Osteoblast (primary cell): ENCODE data around the gene TM9SF1. TPM values are rescaled to one million over a fixed set of nuclear protein-coding genes. Genes with fewer than 3 reads are reported as not detected.
A peak's percentile ranks its signal among the peaks of the same experiment; 100 is the strongest.

ENCODE experiments used
- DNase-seq: peaks from one replicate; pipeline ENCODE4 v3.0.0; 2011; ENCODE audit warnings: low spot score, mixed read lengths; ENCODE audit not compliant: insufficient read length; ENCODE audit errors: missing footprints
- H2AFZ ChIP-seq: 2 replicates; pipeline ENCODE4 v1.6.0; 2011; ENCODE audit warnings: mild to moderate bottlenecking, low read length
- H3K27ac ChIP-seq: 2 replicates; pipeline ENCODE4 v1.5.1; 2011; ENCODE audit warnings: mild to moderate bottlenecking, low read depth, low read length, moderate library complexity
- H3K27me3 ChIP-seq: 2 replicates; pipeline ENCODE4 v1.6.0; 2012; ENCODE audit warnings: mild to moderate bottlenecking, control low read depth, inconsistent platforms, low read length, moderate library complexity; ENCODE audit not compliant: insufficient read depth
- H3K36me3 ChIP-seq: 2 replicates; pipeline ENCODE4 v1.5.1; 2011; ENCODE audit warnings: mild to moderate bottlenecking, low read length, control low read depth, moderate library complexity; ENCODE audit not compliant: insufficient read depth
- H3K4me1 ChIP-seq: 2 replicates; pipeline ENCODE4 v1.5.1; 2011; ENCODE audit warnings: mild to moderate bottlenecking, low read length, control low read depth, moderate library complexity; ENCODE audit not compliant: insufficient read depth
- H3K4me2 ChIP-seq: 2 replicates; pipeline ENCODE4 v1.6.0; 2011; ENCODE audit warnings: mild to moderate bottlenecking, low read length; ENCODE audit not compliant: insufficient read depth
- H3K4me3 ChIP-seq: fragments of 200-600 bp; sonication (generic); 3 replicates; pipeline ENCODE4 v1.5.1; 2012; ENCODE audit warnings: mild to moderate bottlenecking, low read length, inconsistent platforms; ENCODE audit not compliant: insufficient read depth
- H3K79me2 ChIP-seq: 2 replicates; pipeline ENCODE4 v1.6.0; 2012; ENCODE audit warnings: mild to moderate bottlenecking, low read length, control low read depth, inconsistent platforms; ENCODE audit not compliant: insufficient read depth
- H3K9me3 ChIP-seq: 2 replicates; pipeline ENCODE4 v1.5.1; 2011; ENCODE audit warnings: low read depth, low read length, control low read depth
- H4K20me1 ChIP-seq: 2 replicates; pipeline ENCODE4 v1.6.0; 2012; ENCODE audit warnings: mild to moderate bottlenecking, low read length, control low read depth; ENCODE audit not compliant: insufficient read depth
- CTCF ChIP-seq: IDR thresholded peaks from 2 replicates; pipeline ENCODE4 v1.5.1; 2011; ENCODE audit warnings: mild to moderate bottlenecking, low read depth, low read length, moderate library complexity; ENCODE audit errors: extremely low read depth
- small RNA-seq: library from RNA; depleted of rRNA; stranded (forward); fragments of <200 nt; gene quantifications from one replicate; pipeline ENCODE3, GENCODE V24; 2012
- total RNA-seq: library from RNA; depleted of rRNA; stranded (reverse); fragments of >200 nt; gene quantifications from 2 replicates; pipeline ENCODE4 v1.2.3, GENCODE V29; 2012

Gene TM9SF1
- total RNA-seq, 1 donor: 78.2 TPM

- Histone ChIP-seq H3K36me3 (peaks cover 21% of the 10 kb centered on the region), H2AFZ (no peak overlapping the region), H3K4me1 (peaks cover 45% of the 10 kb centered on the region), H3K27me3 (no peaks in the 10 kb centered on the region), H3K9me3 (no peaks in the 10 kb centered on the region), H3K79me2 (peaks cover 57% of the 10 kb centered on the region), H3K4me2 (peak overlapping the region; percentile 6), H4K20me1 (peaks cover 10% of the 10 kb centered on the region), H3K4me3 (no peak overlapping the region), H3K27ac (peak overlapping the region; percentile 47)
- DNase-seq: peak; percentile 90
- TF ChIP-seq CTCF: no peak
Measured at GRCh38 chr14:24143511-24143910, 51.7 kb downstream of the TM9SF1 start.

- DNase-seq: peak; percentile 100
- Histone ChIP-seq H3K27ac (peak within 1 kb of the TSS; percentile 89), H3K36me3 (peaks cover 35% of the 10 kb centered on the region), H2AFZ (peak within 1 kb of the TSS; percentile 95), H3K4me1 (peaks cover 46% of the 10 kb centered on the region), H3K9me3 (no peaks in the 10 kb centered on the region), H3K27me3 (no peaks in the 10 kb centered on the region), H3K4me3 (peak within 1 kb of the TSS; percentile 82), H3K4me2 (peak within 1 kb of the TSS; percentile 95), H4K20me1 (peaks cover 8% of the 10 kb centered on the region), H3K79me2 (peaks cover 67% of the 10 kb centered on the region)
- peak; percentile 24 for TF ChIP-seq CTCF
Measured at GRCh38 chr14:24141097-24141880, 54.0 kb downstream of the TM9SF1 start, which contains the start of gene EMC9. EMC9 (minus strand) TSS chr14:24141591; CDS start chr14:24141304, 287 bp downstream.

- Histone ChIP-seq H4K20me1 (peaks cover 8% of the 10 kb centered on the region), H3K27me3 (no peaks in the 10 kb centered on the region), H2AFZ (no peak overlapping the region), H3K4me1 (peaks cover 33% of the 10 kb centered on the region), H3K79me2 (peaks cover 56% of the 10 kb centered on the region), H3K9me3 (no peaks in the 10 kb centered on the region), H3K4me3 (no peak overlapping the region), H3K36me3 (peaks cover 32% of the 10 kb centered on the region), H3K27ac (no peak overlapping the region), H3K4me2 (peak overlapping the region; percentile 95)
- TF ChIP-seq CTCF: no peak
- no peak for DNase-seq
Measured at GRCh38 chr14:24139272-24139934, 55.8 kb downstream of the TM9SF1 start.

Small RNA genes within 50 kb of the gene (small RNA-seq; reads per million reads assigned to genes)
- gene AL136295.4 (not detected), gene CHMP4A (not detected), gene IPO4 (not detected), gene IRF9 (not detected), gene MDP1 (not detected), gene RNA5SP383 (not detected)

Other genes with a start within 250 kb of the TM9SF1 start
- gene DHRS4, start 241.7 kb downstream of the TM9SF1 start, total RNA-seq: 31.5 and 36.5 TPM in 2 replicates
- gene DHRS4L2, start 206.5 kb downstream of the TM9SF1 start, total RNA-seq: 9.0 and 9.7 TPM in 2 replicates
- not detected in 2 replicates for gene CARMIL3, start 143.4 kb downstream of the TM9SF1 start, total RNA-seq
- not detected in 2 replicates for gene CPNE6, start 123.9 kb downstream of the TM9SF1 start, total RNA-seq
- gene PCK2, start 101.1 kb downstream of the TM9SF1 start, total RNA-seq: 26.2 and 35.1 TPM in 2 replicates
- 73.4 and 84.7 TPM in 2 replicates for gene DCAF11, start 80.7 kb downstream of the TM9SF1 start, total RNA-seq
- 1.5 and 1.8 TPM in 2 replicates for gene NRL, start 80.5 kb downstream of the TM9SF1 start, total RNA-seq
- gene FITM1, start 64.8 kb downstream of the TM9SF1 start, total RNA-seq: 0.29 and 0.72 TPM in 2 replicates
- 95.5 and 111 TPM in 2 replicates for gene PSME1, start 59.2 kb downstream of the TM9SF1 start, total RNA-seq
- 6.9 and 9.1 TPM in 2 replicates for gene EMC9, start 53.9 kb downstream of the TM9SF1 start, total RNA-seq
- gene PSME2, start 48.8 kb downstream of the TM9SF1 start, total RNA-seq: 47.7 and 55.7 TPM in 2 replicates
- 43.9 and 49.6 TPM in 2 replicates for gene RNF31, start 47.9 kb downstream of the TM9SF1 start, total RNA-seq
- 102 and 117 TPM in 2 replicates for gene IRF9, start 34.2 kb downstream of the TM9SF1 start, total RNA-seq
- 3.3 and 3.5 TPM in 2 replicates for gene REC8, start 23.4 kb downstream of the TM9SF1 start, total RNA-seq
- gene IPO4, start 6.6 kb downstream of the TM9SF1 start, total RNA-seq: 38.9 and 47.0 TPM in 2 replicates
- gene TSSK4, start 10.3 kb upstream of the TM9SF1 start, total RNA-seq: 0.36 TPM in 1 of 2 replicates, not detected in the other
- 19.2 TPM in 2 replicates for gene CHMP4A, start 18.0 kb upstream of the TM9SF1 start, total RNA-seq
- 14.1 and 14.8 TPM in 2 replicates for gene MDP1, start 20.6 kb upstream of the TM9SF1 start, total RNA-seq
- 56.3 and 69.1 TPM in 2 replicates for gene NEDD8, start 36.9 kb upstream of the TM9SF1 start, total RNA-seq
- gene GMPR2, start 37.5 kb upstream of the TM9SF1 start, total RNA-seq: 70.7 and 86.5 TPM in 2 replicates
- gene TINF2, start 47.2 kb upstream of the TM9SF1 start, total RNA-seq: 62.6 and 63.4 TPM in 2 replicates
- 0.36 and 1.2 TPM in 2 replicates for gene TGM1, start 67.7 kb upstream of the TM9SF1 start, total RNA-seq
- gene RABGGTA, start 76.2 kb upstream of the TM9SF1 start, total RNA-seq: 28.9 and 34.0 TPM in 2 replicates
- gene DHRS1, start 104.3 kb upstream of the TM9SF1 start, total RNA-seq: 9.8 and 13.6 TPM in 2 replicates
- gene NOP9, start 104.4 kb upstream of the TM9SF1 start, total RNA-seq: 17.4 and 21.0 TPM in 2 replicates
- gene CIDEB, start 112.5 kb upstream of the TM9SF1 start, total RNA-seq: 0.36 and 0.59 TPM in 2 replicates
- gene LTB4R2, start 114.7 kb upstream of the TM9SF1 start, total RNA-seq: 4.7 and 5.1 TPM in 2 replicates
- gene LTB4R, start 116.1 kb upstream of the TM9SF1 start, total RNA-seq: 1.2 and 1.8 TPM in 2 replicates
- gene ADCY4, start 139.6 kb upstream of the TM9SF1 start, total RNA-seq: 17.7 and 18.8 TPM in 2 replicates
- 9.1 and 11.9 TPM in 2 replicates for gene RIPK3, start 144.6 kb upstream of the TM9SF1 start, total RNA-seq
- gene NFATC4, start 172.7 kb upstream of the TM9SF1 start, total RNA-seq: 101 and 107 TPM in 2 replicates
- gene NYNRIN, start 203.6 kb upstream of the TM9SF1 start, total RNA-seq: 7.2 and 9.1 TPM in 2 replicates
- gene CBLN3, start 234.2 kb upstream of the TM9SF1 start, total RNA-seq: 3.5 and 4.0 TPM in 2 replicates
- 58.6 and 62.5 TPM in 2 replicates for gene KHNYN, start 234.5 kb upstream of the TM9SF1 start, total RNA-seq
- 11.6 and 13.0 TPM in 2 replicates for gene SDR39U1, start 247.3 kb upstream of the TM9SF1 start, total RNA-seq